GM18868 (cell line): Measurements from ENCODE around the gene PCP2.
A peak's percentile ranks its signal among the peaks of the same experiment; 100 is the strongest.

Experiments used
- ATAC-seq: cut with Tn5 transposase; IDR thresholded peaks from one replicate; pipeline ENCODE4 v1.9.1; 2021; ENCODE audit warnings: mild to moderate bottlenecking, moderate library complexity; ENCODE audit not compliant: unreplicated experiment

PCP2 gene

GRCh38 chr19:7633698-7634097 lies at the start of gene PCP2:
Gene PCP2, minus strand, starts transcription at chr19:7633719. Its CDS starts 262 bp downstream, at chr19:7633457.
- no peak for ATAC-seq

GRCh38 chr19:7682175-7682855 lies 48.8 kb upstream of the PCP2 start:
- no peak for ATAC-seq

- ATAC-seq = peak; percentile 44
Observed at GRCh38 chr19:7681340-7682174, 48.0 kb upstream of the PCP2 start.

GRCh38 chr19:7680606-7681339 lies 47.3 kb upstream of the PCP2 start, which contains the start of gene TRAPPC5:
Gene TRAPPC5, plus strand, starts transcription at chr19:7680833. Its CDS starts 1,421 bp downstream, at chr19:7682254.
- ATAC-seq = peak; percentile 46

- no peak for ATAC-seq
Observed at GRCh38 chr19:7679771-7680605, 46.5 kb upstream of the PCP2 start.

- peak; percentile 38 for ATAC-seq
Observed at GRCh38 chr19:7678971-7679751, 45.6 kb upstream of the PCP2 start.

- no peak for ATAC-seq
Observed at GRCh38 chr19:7677669-7678311, 44.3 kb upstream of the PCP2 start.

- no peak for ATAC-seq
Observed at GRCh38 chr19:7676854-7677253, 43.3 kb upstream of the PCP2 start, which contains the start of gene MCEMP1. Gene MCEMP1, plus strand, starts transcription at chr19:7677090. Its CDS starts 31 bp downstream, at chr19:7677121.

- ATAC-seq = no peak
Observed at GRCh38 chr19:7676376-7676775, 42.9 kb upstream of the PCP2 start.

GRCh38 chr19:7674010-7675005 lies 40.8 kb upstream of the PCP2 start:
- no peak for ATAC-seq

- ATAC-seq = no peak
Observed at GRCh38 chr19:7672522-7672921, 39.0 kb upstream of the PCP2 start.

- no peak for ATAC-seq
Observed at GRCh38 chr19:7670790-7671189, 37.3 kb upstream of the PCP2 start.

- ATAC-seq = no peak
Observed at GRCh38 chr19:7670150-7670783, 36.7 kb upstream of the PCP2 start.

- no peak for ATAC-seq
Observed at GRCh38 chr19:7669641-7670040, 36.1 kb upstream of the PCP2 start.

GRCh38 chr19:7668842-7669241 lies 35.3 kb upstream of the PCP2 start, which contains the start of gene RETN:
Gene RETN, plus strand, starts transcription at chr19:7669049. Its CDS starts 278 bp downstream, at chr19:7669327.
- ATAC-seq = no peak

- ATAC-seq = no peak
Observed at GRCh38 chr19:7665076-7665475, 31.6 kb upstream of the PCP2 start.

- no peak for ATAC-seq
Observed at GRCh38 chr19:7663706-7664105, 30.2 kb upstream of the PCP2 start.
